SJSA1 (cell line): ENCODE measurements around the gene CNKSR2. TPM values are rescaled to one million over a fixed set of nuclear protein-coding genes. Genes with fewer than 3 reads are reported as not detected.

Experiments used
- DNase-seq, 2 experiments: peaks; one replicate each; pipeline ENCODE4 v3.0.0-alpha.2; 2015 to 2020; ENCODE audit warnings: low spot score in 2 of 2, low read depth in 1 of 2
- H3K27ac ChIP-seq: fragments of 250-450 bp; sonication (Bioruptor Pico); 2 replicates; pipeline ENCODE4 v1.5.1; 2020; ENCODE audit warnings: mild to moderate bottlenecking, moderate library complexity
- H3K27me3 ChIP-seq: fragments of 250-450 bp; sonication (Bioruptor Pico); replicated peaks from 2 replicates; pipeline ENCODE4 v1.5.1; 2020; ENCODE audit warnings: mild to moderate bottlenecking, moderate library complexity
- H3K36me3 ChIP-seq: fragments of 250-450 bp; sonication (Bioruptor Pico); 2 replicates; pipeline ENCODE4 v1.5.1; 2020; ENCODE audit warnings: mild to moderate bottlenecking
- H3K4me1 ChIP-seq: fragments of 250-450 bp; sonication (Bioruptor Pico); replicated peaks from 2 replicates; pipeline ENCODE4 v1.6.1; 2021; ENCODE audit warnings: mild to moderate bottlenecking
- H3K4me3 ChIP-seq: fragments of 250-450 bp; sonication (Bioruptor Pico); 2 replicates; pipeline ENCODE4 v1.5.1; 2020; ENCODE audit warnings: mild to moderate bottlenecking
- H3K9me3 ChIP-seq: fragments of 250-450 bp; sonication (Bioruptor Pico); replicated peaks from 2 replicates; pipeline ENCODE4 v1.5.1; 2020; ENCODE audit warnings: mild to moderate bottlenecking
- total RNA-seq: library from RNA; depleted of rRNA; stranded (reverse); fragments of >200 nt; shearing (Covaris generic); gene quantifications from 2 replicates; pipeline ENCODE4 v1.2.3, GENCODE V29; 2014

The CNKSR2 gene
- total RNA-seq, 1 experiment from 2014 or later = 0.47 TPM

DNA sequence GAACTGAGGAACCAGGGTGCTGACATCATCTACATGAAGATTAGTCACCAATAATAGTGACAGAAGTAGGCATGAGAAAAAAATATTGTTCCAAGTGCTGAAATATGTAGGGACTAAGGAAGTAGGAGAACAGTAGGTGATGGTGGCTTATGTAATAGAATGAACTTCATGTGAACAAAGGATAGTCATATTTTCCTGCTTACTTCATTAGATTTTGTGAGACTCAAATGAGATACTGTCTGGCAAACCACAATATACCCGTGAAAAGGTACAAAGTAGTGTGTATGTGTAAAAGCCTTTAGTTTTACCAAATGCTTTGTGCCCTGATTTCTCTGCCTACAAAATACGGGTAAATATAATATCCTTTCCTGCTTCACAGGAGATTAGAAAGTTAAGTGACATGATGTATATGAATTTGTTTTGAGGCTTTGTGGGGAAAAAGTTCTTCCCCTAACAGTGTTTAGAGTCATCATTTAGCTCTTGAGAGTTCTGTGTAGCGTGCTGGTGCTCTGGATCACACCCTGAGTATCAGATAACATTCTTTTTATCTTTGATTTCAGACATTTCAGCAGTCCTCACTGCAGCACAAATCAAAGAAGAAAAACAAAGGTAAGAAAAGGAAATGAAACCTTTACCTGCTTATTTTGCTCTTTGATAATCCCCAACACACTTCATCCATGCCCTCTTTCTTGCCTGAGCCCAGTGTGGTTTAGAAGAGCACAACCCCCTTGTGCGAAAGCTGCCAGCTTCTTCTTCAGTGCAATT is 216.0 kb downstream of the CNKSR2 start:
- Histone ChIP-seq H3K4me1 (no peaks in the 10 kb centered on the region), H3K4me3 (no peak overlapping the region)

DNA sequence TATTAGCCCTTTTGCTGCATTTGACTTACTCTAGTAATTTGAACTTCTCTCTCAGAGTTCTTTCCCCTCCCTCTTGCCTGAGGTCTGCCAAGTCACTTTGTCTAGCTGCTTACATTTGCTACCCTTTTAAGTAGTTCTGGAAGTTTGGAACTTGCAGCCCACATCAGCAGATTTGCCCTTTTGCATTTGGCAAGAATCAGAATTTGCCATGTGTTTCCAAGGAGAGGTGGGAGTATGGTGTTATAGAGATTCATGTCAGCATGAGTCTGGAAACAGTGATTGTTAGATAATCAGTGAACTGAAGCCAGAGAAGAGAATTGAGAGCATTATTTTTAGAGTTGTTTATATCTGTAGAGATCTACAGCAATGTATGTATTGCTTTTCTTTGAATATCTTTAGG is 231.8 kb downstream of the CNKSR2 start:
- no peaks in the 10 kb centered on the region for H3K27me3 ChIP-seq
- no peaks in the 10 kb centered on the region for H3K9me3 ChIP-seq
- H3K36me3 ChIP-seq = no peaks in the 10 kb centered on the region
- no peak for DNase-seq
- no peak overlapping the region for H3K4me3 ChIP-seq
- no peaks in the 10 kb centered on the region for H3K4me1 ChIP-seq
- no peak overlapping the region for H3K27ac ChIP-seq

More for the DNA sequence above, 216.0 kb downstream of the CNKSR2 start:
- Histone ChIP-seq H3K27me3 (no peaks in the 10 kb centered on the region), H3K27ac (no peak overlapping the region), H3K36me3 (no peaks in the 10 kb centered on the region), H3K9me3 (no peaks in the 10 kb centered on the region)
- no peak for DNase-seq

DNA sequence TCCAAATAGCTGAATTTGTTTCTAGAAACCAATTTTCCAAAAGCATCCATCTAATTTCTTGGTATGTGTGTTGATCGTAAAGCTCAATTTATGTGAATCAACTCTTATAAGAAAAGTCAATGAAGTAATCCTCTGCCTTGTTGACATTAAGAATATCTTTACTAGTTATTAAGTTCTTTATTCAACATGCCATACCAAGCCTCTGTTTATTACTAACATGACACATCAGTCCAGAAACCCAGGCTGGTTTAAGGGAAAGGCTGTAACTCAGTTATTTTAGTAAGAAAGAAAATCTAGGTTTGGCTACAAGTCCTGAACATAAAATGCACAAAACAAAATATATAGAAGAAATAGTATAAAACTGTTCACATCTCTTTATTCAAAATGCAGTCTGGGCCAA is 235.9 kb downstream of the CNKSR2 start:
- DNase-seq = no peak
- Histone ChIP-seq H3K4me1 (no peaks in the 10 kb centered on the region), H3K27me3 (no peaks in the 10 kb centered on the region), H3K9me3 (no peaks in the 10 kb centered on the region), H3K4me3 (no peak overlapping the region), H3K27ac (no peak overlapping the region), H3K36me3 (no peaks in the 10 kb centered on the region)

DNA sequence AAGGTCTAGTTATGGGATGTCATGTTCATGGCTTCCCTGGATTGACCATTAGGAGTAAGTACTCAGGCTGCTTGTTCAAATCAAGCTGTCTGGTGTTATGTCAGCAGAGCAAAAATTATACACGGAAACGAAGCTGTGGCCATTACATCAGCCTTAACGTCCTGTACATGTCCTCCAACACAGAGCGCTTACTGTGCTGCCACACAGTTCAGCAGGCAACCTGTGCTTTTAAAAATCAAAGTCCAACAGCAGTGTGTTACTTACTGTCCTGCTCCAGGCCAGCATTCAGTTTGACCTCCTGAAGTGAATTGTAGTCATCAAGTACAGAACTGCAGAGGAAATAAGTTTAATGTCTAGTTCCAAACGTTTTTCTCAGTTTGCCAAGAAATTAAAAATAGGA is 237.9 kb downstream of the CNKSR2 start:
- Histone ChIP-seq H3K9me3 (no peaks in the 10 kb centered on the region), H3K36me3 (no peaks in the 10 kb centered on the region), H3K4me3 (no peak overlapping the region), H3K27me3 (no peaks in the 10 kb centered on the region), H3K27ac (no peak overlapping the region), H3K4me1 (no peaks in the 10 kb centered on the region)
- DNase-seq = no peak

DNA sequence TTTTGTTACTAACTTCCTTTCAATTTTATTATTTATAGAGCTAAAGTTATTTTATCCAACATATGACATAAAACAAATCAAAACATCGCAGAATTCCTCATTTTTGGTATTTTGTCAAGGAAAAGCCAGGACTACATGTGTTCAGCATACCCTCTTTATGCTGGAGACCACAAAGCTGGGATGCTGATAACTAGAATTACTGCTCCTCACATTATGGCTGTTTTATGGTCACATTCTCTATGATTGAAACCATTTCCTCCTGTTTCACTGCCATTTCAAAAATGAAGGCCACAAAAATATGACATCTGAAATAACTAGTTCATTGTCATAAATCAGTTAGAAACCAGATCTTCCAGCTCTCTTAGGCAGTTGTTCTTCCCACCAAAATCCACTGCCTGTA is 242.2 kb downstream of the CNKSR2 start:
- Histone ChIP-seq H3K4me3 (no peak overlapping the region), H3K4me1 (no peaks in the 10 kb centered on the region), H3K27me3 (no peaks in the 10 kb centered on the region), H3K9me3 (no peaks in the 10 kb centered on the region), H3K36me3 (no peaks in the 10 kb centered on the region), H3K27ac (no peak overlapping the region)
- no peak for DNase-seq

DNA sequence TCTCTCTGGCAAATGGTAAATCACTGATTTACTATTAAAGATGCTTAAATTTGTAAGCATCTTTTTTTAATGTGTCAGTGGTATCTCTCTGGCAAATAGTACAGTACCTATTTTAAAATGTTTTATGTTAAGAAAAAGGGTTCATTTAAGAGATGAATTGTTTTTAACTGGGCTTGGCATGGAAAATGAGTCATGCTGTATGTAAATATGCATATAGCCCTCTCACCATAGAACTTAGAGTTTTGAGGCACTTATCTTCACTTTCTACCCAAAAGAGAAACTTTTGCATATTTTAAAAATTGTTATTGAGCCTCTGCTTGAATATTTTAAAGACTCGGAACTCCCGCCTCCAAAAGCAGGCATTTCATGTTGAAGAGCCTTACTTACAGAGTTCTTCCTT is 246.0 kb downstream of the CNKSR2 start:
- no peak overlapping the region for H3K27ac ChIP-seq
- H3K27me3 ChIP-seq = no peaks in the 10 kb centered on the region
- no peak for DNase-seq
- H3K4me1 ChIP-seq = no peaks in the 10 kb centered on the region
- H3K4me3 ChIP-seq = no peak overlapping the region
- no peaks in the 10 kb centered on the region for H3K36me3 ChIP-seq
- H3K9me3 ChIP-seq = no peaks in the 10 kb centered on the region

DNA sequence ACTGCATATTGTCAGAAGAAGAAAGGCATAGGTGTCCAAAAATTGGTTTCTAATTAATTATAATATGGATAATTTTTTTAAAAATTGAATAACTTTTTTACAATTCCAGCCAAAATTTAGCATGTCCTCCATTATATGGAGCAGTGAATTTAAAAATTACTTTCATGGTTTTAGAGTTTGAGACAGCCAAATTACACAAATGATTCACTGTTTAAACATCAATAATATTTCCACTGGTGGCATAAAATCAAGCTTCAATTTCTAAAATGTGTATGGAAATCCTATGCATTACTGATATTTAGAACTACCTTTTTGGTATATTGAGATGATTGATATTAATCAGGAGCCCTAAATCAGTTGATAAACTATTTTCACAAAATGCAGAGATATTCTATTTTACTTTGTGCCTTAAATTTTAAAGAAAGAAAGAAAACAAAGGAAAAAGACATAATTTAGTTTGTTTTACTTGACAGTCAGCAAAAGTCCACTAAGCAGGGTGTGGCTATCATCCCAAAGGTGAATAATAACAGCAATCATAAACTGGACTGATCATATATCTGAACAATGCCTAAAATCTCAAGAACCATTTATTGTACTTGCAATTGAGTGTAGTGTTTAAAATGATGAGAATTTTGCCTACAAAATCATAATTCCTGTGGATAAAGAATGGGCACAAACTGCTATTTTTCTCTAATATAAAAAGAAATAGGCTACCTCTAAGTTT is 249.7 kb downstream of the CNKSR2 start:
- no peaks in the 10 kb centered on the region for H3K27me3 ChIP-seq
- no peak overlapping the region for H3K27ac ChIP-seq

DNA sequence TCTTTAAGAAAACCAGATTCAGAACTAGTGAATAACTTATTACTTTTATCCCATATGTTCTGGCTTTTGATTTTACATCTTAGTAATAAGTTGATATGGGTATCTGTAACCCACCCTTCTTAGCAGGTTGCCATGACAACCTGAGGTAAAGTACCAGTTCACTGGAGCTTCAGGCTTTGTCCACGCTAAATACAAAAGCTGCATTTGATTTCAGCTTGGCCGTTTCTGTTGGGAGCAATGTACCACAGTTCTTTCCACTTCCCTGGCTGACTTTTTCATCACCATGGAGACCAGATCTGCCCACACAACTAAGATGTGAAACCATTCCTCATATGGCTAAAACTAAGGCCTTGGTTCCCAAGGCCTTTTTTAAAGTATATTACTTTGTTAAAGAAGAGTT is 257.8 kb downstream of the CNKSR2 start:
- Histone ChIP-seq H3K27me3 (no peaks in the 10 kb centered on the region), H3K9me3 (no peaks in the 10 kb centered on the region), H3K4me3 (no peak overlapping the region), H3K36me3 (no peaks in the 10 kb centered on the region), H3K27ac (no peak overlapping the region), H3K4me1 (no peaks in the 10 kb centered on the region)
- no peak for DNase-seq

More for the DNA sequence above, 249.7 kb downstream of the CNKSR2 start:
- Histone ChIP-seq H3K4me1 (no peaks in the 10 kb centered on the region), H3K36me3 (no peaks in the 10 kb centered on the region), H3K4me3 (no peak overlapping the region), H3K9me3 (no peaks in the 10 kb centered on the region)
- DNase-seq = no peak

DNA sequence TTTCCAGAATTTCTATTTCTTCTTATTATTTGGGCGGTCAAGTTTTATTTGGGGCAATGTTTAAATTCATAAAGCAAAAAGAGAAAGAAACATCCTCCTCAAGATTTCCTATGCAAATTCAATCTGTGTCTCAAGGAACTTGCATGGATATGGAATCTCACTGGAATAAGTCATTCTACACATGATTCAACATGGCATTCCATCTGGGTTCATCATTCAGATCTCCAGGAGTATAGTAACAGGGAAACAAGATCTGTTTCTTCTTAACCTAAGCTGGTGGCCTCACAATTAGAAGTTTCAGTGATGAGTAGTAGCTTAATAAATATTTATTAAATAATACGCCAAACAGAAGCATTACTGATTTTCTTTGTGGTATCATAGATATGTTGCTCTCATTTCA is 264.1 kb downstream of the CNKSR2 start:
- H3K36me3 ChIP-seq = no peaks in the 10 kb centered on the region
- no peak overlapping the region for H3K27ac ChIP-seq
- no peaks in the 10 kb centered on the region for H3K9me3 ChIP-seq
- no peak overlapping the region for H3K4me3 ChIP-seq
- no peak for DNase-seq
- no peaks in the 10 kb centered on the region for H3K4me1 ChIP-seq
- no peaks in the 10 kb centered on the region for H3K27me3 ChIP-seq

DNA sequence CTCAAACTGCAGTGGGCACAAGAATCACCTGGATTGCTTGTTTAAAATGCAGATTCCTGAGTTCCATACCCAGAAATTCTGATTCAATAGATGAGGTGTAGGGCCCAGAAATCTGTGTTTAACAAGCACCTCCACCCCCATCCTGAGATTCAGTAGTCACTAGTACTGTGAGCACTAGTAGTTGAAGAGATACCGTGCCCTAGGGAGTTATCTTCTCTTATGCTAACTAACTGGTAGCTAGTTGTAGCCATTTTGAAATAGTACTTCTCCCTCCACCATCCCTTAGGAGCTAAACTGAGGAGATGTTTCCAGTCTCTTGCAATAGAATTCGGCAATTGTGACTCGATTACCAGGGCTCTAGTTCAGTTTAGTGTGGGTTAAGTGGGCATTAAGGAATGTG is 265.6 kb downstream of the CNKSR2 start:
- DNase-seq = no peak
- no peaks in the 10 kb centered on the region for H3K27me3 ChIP-seq
- H3K27ac ChIP-seq = no peak overlapping the region
- no peaks in the 10 kb centered on the region for H3K9me3 ChIP-seq
- H3K4me1 ChIP-seq = no peaks in the 10 kb centered on the region
- no peaks in the 10 kb centered on the region for H3K36me3 ChIP-seq
- H3K4me3 ChIP-seq = no peak overlapping the region

DNA sequence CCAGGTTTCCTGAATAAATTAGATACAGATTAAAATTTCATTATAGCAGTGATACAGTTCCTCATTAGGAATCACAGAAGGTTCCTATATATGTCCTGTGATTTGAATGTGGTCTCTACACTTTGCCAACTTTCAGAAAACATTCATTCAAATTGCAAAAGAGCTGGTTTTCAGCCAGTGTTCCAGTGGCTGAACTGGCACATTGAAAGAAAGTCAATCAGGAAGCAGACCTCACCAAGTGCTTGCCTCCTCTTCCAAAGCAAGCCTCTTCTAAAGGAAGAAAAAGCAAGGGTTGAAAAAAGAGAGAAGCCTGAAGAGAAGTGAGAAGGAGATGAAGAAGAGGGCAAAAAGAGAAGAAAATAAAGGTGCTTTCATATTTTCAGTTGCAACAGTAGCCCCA is 271.2 kb downstream of the CNKSR2 start:
- Histone ChIP-seq H3K9me3 (no peaks in the 10 kb centered on the region), H3K27ac (no peak overlapping the region), H3K27me3 (no peaks in the 10 kb centered on the region), H3K36me3 (no peaks in the 10 kb centered on the region), H3K4me1 (no peaks in the 10 kb centered on the region), H3K4me3 (no peak overlapping the region)
- DNase-seq = no peak

DNA sequence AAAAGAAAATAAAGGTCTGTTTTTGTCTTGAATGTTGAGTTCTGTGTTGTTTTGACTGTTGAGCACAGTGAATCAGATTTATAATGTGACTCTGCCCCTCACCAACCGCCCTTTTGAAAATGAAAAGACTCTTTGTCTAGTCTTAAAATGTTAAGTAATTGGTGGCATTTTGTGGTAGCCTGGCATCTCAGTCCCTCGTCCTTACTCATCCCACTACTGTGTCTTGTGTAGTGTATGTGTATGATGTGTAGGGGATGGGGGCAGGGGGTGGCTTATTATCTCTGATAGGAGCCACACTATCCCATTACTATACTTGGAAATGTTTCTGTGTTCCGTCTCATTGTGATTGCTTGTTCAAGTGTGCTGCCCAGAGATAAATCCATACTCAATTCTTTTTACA is 271.7 kb downstream of the CNKSR2 start:
- Histone ChIP-seq H3K4me1 (no peaks in the 10 kb centered on the region), H3K27ac (no peak overlapping the region), H3K9me3 (no peaks in the 10 kb centered on the region), H3K4me3 (no peak overlapping the region), H3K27me3 (no peaks in the 10 kb centered on the region), H3K36me3 (no peaks in the 10 kb centered on the region)
- DNase-seq = no peak

DNA sequence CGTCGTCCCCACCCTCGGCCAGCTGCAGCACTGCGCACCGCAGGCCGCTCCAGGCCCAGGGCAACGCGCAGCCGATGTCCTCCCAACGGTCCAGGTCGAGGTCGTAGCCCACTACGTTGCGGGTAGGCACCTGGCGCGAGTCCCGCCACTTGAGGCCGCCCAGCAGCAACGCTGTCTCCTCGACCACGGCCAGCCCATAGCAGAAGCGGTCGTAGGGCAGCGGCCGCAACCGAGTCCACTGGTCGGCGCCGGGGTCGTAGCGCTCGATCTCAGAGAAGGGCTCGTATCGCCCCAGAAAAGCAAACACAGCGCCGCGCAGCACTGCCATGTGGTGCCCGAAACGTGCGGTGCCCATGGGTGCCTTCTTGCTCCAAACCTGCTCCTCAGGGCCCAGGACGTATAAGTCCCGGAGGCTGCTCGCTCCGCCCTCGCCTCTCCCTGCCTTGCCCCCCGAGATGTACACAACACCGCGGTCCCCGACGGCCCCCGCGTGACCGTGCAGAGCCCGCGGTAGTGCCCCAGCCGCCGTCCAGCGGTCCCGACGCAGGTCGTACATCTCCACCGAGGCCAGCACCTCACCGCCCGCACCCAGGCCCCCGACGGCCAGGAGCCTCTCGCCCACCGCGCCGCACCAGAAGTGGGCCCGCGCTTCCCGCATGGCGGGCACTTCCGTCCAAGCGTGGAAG is 281.8 kb downstream of the CNKSR2 start:
- no peaks in the 10 kb centered on the region for H3K27me3 ChIP-seq
- no peak overlapping the region for H3K27ac ChIP-seq
- DNase-seq = no peak
- H3K4me3 ChIP-seq = no peak overlapping the region
- H3K9me3 ChIP-seq = no peaks in the 10 kb centered on the region
- no peaks in the 10 kb centered on the region for H3K36me3 ChIP-seq
- H3K4me1 ChIP-seq = no peaks in the 10 kb centered on the region
